Body of pancreas (tissue), 4 donors: ENCODE measurements around the gene AMN1.

Source experiments
- CTCF ChIP-seq, 7 experiments: fragments of 450-650 bp in 4 of 7; fragments of 200-600 bp in 3 of 7; sonication (generic) in 3 of 7; IDR thresholded peaks; one replicate each; pipeline ENCODE4 v1.5.1; 2016 to 2019; ENCODE audit warnings: antibody characterized with exemption in 7 of 7
- POLR2A ChIP-seq, 3 donors: fragments of 450-650 bp; IDR thresholded peaks; one replicate each; pipeline ENCODE4 v1.6.1; 2016; ENCODE audit warnings: antibody characterized with exemption in 3 of 3, mild to moderate bottlenecking in 2 of 3

GRCh38 chr12:31712877-31713276 lies 15.9 kb downstream of the AMN1 start:
- no peak for TF ChIP-seq CTCF (IDR thresholded peaks at IDR 0.05)
- TF ChIP-seq POLR2A (IDR thresholded peaks at IDR 0.05), result no peak
